T-helper 1 cell (primary cell): ENCODE measurements around the gene OR51B2.
A peak's percentile ranks its signal among the peaks of the same experiment; 100 is the strongest.
"Not testable (repeated sequence)": the region's sequence is repeated elsewhere in the genome, so short reads cannot be mapped to it uniquely, and the experiment has no call there.

ENCODE experiments used
- DNase-seq, 5 donors: peaks; one replicate each; pipeline ENCODE4 v3.0.0-alpha.2; 2012 to 2020

The OR51B2 gene

GRCh38 chr11:5307256-5308019, 16.7 kb downstream of the OR51B2 start:
- no peak for DNase-seq

- no peak for DNase-seq
These were observed 20.1 kb downstream of the OR51B2 start for GRCh38 chr11:5304046-5304445.

GRCh38 chr11:5303626-5304025, 20.5 kb downstream of the OR51B2 start:
- DNase-seq: no peak

GRCh38 chr11:5301846-5302245, 22.3 kb downstream of the OR51B2 start, which contains the start of gene OR51B4:
TSS of gene OR51B4 (minus strand) at chr11:5301946. CDS start at chr11:5301946, 0 bp downstream.
- DNase-seq: no peak

- DNase-seq: no peak
These were observed 23.8 kb downstream of the OR51B2 start for GRCh38 chr11:5300251-5300650.

GRCh38 chr11:5298451-5298850, 25.6 kb downstream of the OR51B2 start:
- DNase-seq: no peak

DNA sequence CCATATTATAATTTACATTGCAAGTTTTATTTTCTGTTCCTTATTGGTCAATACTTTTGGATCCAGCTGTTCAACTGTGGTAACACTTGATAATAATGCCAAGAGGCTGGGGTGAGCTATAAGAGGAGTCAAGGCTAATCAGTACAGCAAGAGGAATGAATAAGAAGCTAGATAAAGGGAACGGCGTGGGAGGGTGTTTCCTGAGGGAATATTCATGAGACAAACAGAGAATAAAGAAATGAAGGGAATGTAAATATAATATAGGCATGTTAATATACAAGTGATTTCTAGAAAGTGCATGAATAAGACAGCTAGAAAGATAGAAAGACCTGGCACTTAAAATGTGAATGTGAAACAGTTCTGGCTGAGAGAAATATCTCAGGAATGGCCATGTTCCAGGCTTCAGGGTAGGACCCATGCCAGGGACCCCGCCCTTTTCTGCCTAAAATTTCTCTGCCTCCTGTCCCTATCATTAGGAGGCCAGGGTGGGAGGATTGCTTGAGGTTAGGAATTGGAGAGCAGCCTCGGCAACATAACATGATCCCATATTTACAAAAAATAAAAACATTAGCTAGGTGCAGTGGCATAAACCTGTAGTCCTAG, 26.3 kb downstream of the OR51B2 start:
- DNase-seq: no peak

DNA sequence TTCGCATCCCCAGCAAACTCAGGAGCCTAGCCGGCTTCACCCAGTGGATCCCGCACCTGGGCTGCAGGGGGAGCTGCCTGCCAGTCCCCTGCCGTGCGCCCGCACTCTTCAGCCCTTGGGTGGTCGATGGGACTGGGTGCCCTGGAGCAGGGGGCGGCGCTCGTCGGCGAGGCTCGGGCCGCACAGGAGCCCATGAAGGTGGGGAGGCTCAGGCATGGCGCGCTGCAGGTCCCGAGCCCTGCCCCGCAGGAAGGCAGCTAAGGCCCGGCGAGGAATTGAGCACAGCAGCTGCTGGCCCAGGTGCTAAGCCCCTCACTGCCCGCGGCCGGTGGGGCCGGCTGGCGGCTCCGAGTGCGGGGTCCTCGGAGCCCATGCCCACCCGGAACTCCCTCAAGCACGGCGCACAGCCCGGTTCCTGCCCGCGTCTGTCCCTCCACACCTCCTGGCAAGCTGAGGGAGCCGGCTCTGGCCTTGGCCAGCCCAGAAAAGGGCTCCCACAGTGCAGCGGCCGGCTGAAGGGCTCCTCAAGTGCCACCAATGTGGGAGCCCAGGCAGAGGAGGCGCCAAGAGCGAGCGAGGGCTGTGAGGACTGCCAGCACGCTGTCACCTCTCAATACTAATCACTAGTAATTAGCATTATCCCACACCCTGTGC, 29.6 kb downstream of the OR51B2 start:
- not testable (repeated sequence) for DNase-seq

DNA sequence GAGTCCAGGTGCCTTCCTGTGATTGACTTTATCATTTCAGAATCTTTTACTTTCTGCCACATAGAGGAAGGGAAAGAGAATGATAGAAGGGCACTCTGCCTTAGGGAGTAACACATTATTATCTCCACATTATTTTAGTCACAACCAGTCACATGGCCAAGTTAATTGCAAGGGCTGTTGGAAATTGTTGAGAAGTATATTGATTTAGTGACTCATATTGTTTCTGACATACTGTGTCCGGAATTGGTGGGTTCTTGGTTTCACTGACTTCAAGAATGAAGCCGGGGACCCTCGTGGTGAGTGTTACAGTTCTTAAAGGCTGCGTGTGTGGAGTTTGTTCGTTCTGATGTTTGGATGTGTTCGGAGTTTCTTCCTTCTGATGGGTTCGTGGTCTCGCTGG, 31.1 kb downstream of the OR51B2 start:
- DNase-seq: no peak

DNA sequence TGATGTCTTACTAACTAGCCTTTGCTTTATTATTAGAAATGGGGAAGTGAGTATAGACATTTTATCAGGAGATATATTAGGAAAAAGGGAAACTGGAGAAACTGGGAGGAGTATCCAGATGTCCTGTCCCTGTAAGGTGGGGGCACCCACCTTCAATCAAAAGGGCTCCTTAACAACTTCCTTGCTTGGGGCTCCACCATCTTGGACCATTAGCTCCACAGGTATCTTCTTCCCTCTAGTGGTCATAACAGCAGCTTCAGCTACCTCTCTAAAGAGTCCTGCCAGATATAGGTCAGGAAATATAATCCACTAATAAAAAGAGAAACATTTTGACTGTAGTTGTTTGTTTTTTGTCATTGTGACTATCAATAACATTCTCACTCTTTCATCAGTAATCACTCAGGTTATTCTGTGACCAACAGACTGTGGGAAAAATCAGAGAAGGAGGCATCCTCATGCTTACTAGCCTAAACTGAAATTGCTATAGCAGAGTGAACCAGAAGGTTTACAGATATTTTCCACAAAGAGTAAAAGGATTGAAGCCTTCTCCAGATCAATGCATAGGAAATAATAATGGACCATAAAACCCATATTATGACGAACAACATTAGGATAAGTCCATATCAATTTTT, 32.8 kb downstream of the OR51B2 start:
- DNase-seq: peak in 1 of 5 donors; percentile 13

- no peak for DNase-seq
These were observed 34.0 kb downstream of the OR51B2 start for GRCh38 chr11:5290106-5290505.

GRCh38 chr11:5289696-5290095, 34.4 kb downstream of the OR51B2 start:
- no peak for DNase-seq

DNA sequence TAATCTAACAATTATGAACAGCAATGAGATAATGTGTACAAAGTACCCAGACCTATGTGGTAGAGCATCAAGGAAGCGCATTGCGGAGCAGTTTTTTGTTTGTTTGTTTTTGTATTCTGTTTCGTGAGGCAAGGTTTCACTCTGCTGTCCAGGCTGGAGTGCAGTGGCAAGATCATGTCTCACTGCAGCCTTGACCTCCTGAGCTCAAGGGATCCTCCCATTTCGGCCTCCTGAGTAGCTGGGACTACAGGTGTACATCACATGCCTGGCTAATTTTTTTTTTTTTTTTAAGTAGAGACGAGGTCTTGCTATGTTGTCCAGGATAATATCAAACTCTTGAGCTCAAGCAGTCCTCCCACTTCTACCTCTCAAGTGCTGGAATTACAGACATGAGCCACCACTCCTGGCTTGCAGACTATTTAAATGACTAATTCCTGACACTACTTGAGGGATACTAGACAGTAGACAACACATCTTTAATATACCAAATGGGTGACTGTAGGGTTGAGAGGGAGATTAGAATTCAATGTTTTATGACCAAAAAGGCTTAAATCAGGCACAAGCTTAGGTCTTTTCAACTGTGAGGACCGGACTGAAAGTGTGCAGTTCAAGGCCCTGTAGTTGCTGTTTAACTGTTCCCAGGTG, 35.1 kb downstream of the OR51B2 start:
- DNase-seq: no peak

- no peak for DNase-seq
These were observed 35.8 kb downstream of the OR51B2 start for GRCh38 chr11:5288108-5288905.

DNA sequence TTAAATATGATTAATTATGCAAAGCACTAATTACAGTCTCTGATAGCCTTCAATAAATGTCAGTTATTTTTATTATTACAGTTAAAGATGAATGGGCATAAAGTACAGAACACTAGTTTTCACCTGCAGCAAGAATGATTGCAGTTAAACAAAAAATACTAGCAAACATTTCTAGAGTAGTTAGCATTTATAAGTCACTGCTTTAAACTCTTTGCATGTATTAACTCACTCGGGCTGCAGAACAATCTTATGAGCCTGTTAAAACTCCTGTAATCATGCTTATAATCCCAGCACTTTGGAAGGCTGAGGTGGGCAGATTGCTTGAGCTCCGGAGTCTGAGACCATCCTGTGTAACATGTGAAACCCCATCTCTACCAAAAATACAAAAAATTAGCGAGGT, 37.2 kb downstream of the OR51B2 start:
- no peak for DNase-seq

- no peak for DNase-seq
These were observed 37.7 kb downstream of the OR51B2 start for GRCh38 chr11:5286351-5286750.

DNA sequence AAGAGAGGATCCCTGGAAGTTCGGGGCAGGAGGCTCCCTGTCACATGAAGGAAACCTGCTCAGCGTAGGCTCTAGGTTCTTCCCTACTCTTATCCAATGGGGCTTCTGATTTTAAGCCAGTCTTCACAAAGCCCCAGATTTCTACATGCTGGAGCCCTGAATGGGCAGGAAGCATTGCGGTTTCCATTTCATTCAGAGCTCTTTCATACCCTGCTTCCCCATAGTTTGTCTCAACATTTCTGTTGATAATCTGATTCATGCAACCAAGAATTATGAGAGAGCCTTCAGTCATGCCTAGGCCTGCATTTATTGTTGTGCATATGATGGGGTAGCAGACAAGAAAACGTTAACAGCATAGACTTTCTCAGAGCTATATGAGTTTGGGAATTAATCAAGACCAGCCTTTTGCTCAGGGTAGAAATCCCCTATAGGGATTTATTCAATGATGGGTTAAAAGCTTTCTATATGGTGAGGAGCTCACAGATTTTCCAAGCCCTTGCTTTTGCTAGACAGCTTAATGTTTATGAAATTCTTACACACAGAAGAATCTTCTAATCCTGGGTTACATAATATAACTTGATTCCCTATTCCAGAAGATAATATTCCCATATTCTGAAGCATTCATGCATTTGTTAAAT, 38.3 kb downstream of the OR51B2 start:
- DNase-seq: no peak

DNA sequence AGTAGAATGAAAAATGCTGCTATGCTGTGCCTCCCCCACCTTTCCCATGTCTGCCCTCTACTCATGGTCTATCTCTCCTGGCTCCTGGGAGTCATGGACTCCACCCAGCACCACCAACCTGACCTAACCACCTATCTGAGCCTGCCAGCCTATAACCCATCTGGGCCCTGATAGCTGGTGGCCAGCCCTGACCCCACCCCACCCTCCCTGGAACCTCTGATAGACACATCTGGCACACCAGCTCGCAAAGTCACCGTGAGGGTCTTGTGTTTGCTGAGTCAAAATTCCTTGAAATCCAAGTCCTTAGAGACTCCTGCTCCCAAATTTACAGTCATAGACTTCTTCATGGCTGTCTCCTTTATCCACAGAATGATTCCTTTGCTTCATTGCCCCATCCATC, 39.5 kb downstream of the OR51B2 start:
- no peak for DNase-seq

GRCh38 chr11:5283882-5284281, 40.2 kb downstream of the OR51B2 start:
- no peak for DNase-seq

- DNase-seq: no peak
These were observed 41.0 kb downstream of the OR51B2 start for GRCh38 chr11:5283086-5283485.

DNA sequence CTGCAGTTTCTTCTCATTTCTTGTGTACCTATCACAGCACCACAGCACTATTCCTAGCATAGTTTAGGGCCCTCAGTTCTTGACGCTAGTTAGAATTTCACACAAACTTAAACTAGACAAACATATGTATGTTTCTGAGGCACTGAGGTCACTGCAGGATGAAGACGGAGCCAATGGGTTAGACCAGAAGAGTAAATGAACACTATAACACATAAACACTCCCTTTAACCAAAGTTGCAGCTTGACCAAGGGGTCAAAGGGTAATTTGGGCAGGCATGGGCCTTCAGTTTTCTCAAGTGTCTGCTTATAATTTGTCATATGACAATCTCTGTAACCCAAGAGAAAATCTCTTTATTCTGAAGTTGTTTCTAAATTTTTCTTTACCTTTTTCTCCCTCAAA, 41.5 kb downstream of the OR51B2 start:
- no peak for DNase-seq

- no peak for DNase-seq
These were observed 42.5 kb downstream of the OR51B2 start for GRCh38 chr11:5281596-5281995.
